CD4-positive, alpha-beta T cell treated with Interleukin-6 for 4 hours (primary cell): ENCODE data around the gene MRPL36.
"Not testable (repeated sequence)": the region's sequence is repeated elsewhere in the genome, so short reads cannot be mapped to it uniquely, and the experiment has no call there.

Source experiments
- DNase-seq: peaks from one replicate; pipeline ENCODE4 v3.0.0-alpha.2; 2020; ENCODE audit warnings: mixed read lengths

Gene MRPL36

GRCh38 chr5:1814183-1815020 lies 14.8 kb upstream of the MRPL36 start:
- DNase-seq, result no peak

DNA sequence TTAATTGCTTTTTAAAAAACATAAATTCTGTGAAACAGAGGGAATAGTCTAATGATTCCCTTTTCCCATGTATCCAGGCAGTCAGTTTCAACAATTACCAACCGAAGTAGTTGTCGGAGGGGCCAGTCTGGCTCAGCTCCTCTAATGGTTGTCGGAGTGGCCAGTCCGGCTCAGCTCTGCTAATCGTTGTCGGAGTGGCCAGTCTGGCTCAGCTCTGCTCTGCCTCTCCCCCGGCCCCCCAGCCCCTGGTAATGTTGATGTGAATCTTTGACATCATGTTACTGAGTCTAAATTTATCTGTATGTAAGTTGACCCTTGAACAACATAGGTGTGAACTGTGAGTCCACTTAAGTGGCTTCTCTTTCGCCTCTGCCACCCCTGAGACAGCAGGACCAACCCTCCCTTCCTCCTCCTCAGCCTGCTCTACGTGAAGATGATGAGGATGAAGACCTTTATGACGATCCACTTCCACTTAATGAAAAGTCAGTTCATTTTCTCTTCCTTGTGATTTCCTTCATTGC lies 11.0 kb upstream of the MRPL36 start:
- no peak for DNase-seq

GRCh38 chr5:1809416-1810035 lies 9.9 kb upstream of the MRPL36 start:
- no peak for DNase-seq

DNA sequence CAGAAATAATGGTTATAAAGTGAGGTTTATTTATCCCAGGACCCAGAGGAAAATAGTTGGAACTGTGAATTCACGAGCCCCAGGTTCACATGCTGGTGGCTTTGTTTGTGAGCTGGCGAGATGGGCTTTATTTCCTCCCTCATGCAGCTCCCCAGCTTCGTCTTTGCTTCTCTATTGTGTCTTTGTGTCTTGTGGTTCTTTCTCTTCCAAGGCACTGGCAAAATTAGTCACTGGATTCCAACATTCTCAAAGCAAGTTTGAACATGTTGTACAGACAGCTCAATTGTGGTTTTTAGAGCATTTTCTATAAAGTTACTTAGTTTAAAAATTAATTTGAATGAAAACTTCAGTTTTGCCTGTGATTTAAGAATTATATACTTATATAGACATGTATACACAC lies 8.8 kb upstream of the MRPL36 start:
- no peak for DNase-seq

DNA sequence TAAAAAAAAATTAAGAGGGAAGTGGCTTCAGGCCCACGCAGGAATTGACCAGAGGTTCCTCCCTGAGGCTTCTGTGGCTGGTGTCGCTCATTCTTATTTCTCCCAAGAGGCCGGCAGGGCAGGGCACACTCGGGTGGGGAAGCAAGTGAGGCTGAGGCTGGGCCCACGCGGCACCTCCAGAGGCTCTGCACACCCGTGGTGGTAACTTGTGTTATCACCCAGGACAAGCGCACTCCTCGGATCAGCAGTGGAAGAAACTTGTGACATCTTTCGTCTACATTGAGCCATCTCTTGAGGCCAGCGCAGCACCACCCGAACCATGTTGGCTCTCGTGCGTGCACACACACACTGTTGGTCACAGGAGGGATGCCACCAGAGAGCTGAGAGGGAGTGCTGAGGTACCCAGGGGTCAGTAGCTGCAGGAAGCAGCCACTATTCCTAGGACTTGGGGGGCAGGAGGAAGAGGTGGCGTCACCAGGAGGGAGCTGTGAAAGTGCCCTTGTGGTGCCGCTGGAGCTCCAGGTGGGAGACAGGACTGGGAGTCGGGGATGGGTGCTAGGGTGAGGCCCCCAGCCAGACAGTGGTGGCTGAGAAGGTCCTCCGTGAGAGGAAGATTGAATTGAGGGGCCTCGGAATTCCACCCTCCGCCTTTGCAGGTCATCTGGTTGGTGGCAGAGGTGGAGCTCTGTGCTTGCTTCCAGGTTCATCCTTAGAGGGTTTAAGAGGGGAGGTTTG lies 8.0 kb upstream of the MRPL36 start:
- no peak for DNase-seq

- DNase-seq, result no peak
Measured at GRCh38 chr5:1806974-1807373, 7.3 kb upstream of the MRPL36 start.

DNA sequence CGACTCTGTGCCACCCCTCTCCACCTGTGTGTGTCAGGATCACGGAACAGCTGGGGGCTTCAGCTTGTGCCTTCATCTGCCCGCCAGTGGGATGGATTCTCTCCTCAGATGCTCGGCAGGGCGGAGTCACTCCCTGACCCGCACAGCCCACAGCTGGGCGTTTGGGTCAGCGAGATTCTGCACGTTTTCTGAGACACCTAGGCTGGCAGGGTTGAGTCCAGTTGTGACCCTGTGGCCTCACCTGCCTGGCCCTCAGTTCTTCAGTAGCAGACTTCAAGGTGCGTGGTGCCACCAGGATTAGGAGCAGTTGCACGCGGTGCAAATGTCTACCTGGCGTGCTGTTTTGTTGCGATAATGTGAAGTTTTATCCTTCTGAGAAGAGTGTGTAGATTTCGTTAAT lies 6.6 kb upstream of the MRPL36 start:
- no peak for DNase-seq

DNA sequence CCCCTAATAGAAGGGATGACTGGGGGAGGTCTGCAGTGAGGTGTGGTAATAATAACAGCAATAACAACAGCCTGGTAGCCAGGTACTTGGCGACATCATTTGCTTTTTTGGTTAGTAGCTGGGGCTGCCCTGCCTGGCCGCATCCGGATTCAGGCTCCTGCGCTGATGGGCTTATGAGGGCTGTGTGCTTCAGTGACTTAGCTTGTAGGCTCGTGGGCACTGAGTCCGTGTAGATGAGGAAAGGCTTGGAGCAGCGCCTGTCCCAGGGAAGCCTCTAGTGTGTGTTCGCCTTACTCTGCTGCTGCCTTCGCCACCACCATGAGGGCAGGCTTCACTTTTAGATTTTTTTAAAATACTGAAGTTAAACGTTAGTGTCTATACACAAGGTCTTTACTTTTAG lies 6.1 kb upstream of the MRPL36 start:
- DNase-seq, result no peak

- DNase-seq, result no peak
Measured at GRCh38 chr5:1805326-1805725, 5.7 kb upstream of the MRPL36 start.

DNA sequence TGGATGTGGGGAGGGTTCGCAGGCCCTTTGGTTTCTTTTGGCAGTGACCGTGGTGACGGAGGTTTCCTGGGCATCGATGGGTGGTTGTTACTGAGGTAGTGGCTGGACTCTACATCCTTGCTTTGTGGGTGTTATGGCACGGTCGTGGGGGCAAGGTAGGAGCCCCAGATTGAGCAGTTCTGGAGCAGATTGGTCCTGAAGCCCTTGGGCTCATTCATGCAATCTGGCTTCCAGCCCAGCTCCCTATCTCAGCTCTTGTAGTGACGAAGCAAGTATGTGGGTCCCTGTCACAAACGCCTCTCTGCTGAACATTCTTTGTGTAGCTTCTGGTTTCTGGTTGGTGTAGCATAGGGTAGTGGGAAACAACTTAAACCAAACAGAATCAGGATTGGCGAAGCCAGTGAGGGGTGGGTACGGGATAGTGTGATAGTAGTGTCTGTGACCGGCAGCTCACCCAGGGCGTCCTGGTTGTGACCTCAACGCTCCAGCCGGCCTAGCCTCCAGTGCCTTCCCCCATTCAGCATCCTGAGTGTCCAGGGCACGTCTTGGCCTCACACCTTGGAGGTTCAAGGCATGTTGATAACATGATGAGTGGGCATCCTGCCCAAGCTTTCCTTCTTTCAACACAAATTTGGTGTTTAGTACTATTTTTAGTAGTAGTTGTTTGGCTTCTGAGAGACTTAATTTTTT lies 4.5 kb upstream of the MRPL36 start:
- no peak for DNase-seq

DNA sequence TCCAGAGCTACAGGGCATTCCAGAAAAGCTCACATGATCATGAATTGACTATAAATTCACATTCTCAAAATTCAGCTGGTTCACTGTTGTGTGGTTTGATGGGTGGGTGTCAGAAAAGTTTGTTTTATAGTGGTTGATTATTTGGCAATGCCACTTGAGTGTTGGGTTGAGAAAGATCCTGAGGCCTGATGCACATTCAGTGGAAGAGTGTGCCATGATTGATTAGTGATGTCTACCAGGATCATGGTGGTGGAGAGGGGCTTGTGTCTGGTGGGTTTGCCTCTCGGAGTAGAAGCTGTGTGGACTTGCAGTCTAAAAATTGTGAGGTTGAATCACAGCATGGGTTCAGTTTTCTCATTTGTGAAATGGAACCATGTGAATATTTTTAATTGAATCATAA lies 3.6 kb upstream of the MRPL36 start:
- no peak for DNase-seq

DNA sequence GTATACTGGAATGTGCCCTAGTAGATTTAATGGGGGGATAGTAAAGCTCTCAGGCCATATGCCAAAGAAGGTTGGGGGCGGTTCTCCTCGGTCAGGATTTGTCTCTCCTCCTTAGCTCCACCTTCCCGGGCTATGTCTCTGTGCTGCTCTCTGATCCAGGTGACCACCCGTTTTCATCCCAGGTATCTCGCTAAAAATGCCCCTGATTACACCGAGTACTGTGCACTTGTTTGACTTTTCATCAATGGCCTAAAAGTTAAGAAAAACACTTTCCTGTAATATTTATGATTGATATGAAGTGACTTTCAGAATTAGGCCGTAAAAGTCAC lies 2.3 kb upstream of the MRPL36 start:
- DNase-seq, result no peak

- peak; percentile 83 for DNase-seq
Measured at GRCh38 chr5:1801222-1801966, 1.8 kb upstream of the MRPL36 start, which contains the start of gene NDUFS6. Gene NDUFS6 (plus strand): TSS chr5:1801407. CDS start chr5:1801418, 11 bp downstream.

DNA sequence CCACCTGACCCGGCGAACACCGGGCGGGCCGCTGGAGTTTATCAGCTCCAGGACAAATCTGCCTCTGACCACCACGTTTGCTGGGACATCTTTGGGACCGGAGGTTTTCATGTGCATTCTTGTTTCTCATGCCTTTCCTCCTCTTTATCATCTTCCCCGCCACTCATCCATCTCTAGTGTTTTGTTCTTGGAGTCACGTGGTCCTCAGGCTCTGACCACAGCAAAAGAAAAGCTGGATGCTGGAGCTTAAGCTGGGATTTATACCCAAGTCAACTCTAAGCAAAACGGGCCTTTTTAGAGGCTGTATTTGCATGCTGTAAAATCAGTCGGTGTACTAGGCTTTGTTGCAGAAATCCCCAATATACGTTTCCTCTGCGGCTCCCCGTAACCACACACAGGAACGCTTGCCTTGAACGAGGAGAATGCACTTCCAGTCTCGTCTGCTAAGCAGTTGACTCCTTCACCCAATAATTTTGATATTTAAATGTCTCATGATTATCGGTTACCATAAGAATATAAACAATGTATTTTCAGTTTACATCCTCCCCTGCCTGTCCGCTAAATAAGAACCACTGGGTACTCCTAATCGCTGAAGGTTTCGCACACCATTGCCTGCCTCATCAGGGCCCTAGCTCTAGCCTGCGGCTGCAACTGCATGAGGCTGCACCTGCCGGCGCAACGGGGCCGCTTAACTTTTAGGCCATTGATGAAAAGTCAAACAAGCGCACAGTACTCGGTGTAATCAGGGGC lies 1.0 kb upstream of the MRPL36 start:
- no peak for DNase-seq

DNA sequence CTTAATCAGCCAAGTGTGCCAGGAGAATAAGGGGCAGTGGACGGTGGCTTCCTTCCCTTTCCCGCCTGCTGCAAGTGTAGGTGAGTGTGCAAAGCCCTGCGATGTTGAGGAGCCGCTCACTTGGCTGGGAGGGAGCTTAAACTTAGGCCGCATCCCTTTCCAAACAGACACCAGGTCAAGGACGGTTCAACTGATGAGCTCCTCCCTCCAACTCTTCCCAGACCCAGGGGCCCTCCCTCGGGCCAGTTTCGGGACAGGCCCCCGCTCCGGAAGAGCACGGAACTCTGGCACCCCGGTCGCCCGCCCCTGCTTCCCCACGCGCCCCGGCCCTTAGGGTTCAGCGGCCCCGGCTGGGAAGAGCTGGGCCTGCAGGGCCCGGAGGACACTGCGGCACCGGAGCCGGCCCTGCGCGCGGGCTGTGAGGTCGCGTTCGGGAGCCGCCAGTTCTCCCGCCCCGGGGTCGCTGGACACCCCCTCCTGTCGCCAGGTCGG lies 481 bp downstream of the MRPL36 start:
- DNase-seq, result peak; percentile 29

DNA sequence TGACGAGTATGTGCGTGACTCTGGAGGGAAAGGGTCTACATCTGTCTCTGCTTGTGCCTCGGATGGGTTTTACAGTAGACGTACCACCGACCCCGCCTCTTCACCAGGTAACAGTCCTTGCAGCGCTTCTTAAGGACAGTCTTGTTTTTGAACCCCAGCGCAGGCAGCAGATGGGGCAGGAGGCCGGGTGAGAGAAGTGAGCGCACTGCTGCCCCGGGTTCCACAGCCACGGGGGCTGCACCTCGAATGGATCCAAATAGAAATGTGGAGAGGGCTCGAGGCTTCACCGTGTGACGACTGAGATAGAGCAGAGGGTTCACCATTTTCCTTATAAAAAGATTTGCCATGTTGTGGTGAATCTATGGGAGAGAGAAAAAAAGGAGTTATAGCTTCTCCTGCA lies 1.0 kb downstream of the MRPL36 start:
- DNase-seq, result not testable (repeated sequence)

DNA sequence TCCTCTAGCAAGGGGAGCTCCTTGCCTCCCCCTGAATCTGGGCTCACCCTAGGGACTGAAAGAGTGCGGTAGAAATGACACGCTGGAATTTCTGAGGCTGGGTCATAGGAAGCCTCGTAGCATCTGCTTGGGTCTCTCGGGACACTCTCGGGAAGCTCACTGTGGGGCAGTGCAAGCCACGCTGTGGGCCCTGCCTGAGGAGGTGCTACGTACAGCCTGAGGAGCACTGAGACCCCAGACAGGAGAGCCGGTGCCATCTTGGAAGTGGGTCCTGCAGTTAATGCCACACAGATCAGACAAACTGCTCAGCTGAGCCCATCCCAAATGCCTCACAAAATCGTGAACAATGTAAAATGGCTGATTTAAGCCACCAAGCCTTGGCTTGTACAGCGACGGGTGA lies 1.8 kb downstream of the MRPL36 start:
- no peak for DNase-seq

- DNase-seq, result no peak
Measured at GRCh38 chr5:1797103-1797800, 2.4 kb downstream of the MRPL36 start.

DNA sequence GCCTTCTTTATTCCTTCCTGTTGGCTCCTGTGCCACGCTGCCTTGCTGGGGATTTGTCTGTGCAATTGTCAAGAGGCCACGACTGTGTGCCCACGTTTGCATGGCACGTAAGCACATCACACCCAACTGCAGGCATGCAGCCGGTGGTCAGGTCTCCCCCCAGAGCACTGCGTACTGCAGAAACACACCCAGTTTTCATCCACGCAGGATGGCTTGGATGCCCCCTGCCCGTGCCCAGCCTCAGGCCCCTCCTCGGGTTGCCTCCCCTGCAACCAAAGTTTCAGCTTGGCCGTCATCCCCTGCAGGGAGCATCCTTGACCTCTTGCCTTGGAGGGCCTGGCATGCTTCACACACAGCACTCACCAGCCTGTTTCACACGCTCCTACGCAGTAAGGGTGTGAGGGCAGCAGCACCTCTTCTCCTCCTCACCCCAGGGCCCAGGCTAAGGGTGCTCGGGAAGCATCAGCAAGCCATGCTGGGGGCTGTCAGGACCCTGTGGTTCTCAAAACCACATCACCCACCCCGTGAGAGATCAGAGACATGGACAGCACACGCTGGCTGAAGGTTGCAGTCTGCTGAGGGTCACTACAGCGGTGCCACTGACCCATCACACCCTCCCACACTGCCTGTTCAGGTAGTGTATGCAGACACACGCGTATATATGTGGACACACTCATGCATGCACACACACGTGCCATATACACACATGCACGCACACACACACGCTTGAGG lies 3.1 kb downstream of the MRPL36 start:
- DNase-seq, result no peak

DNA sequence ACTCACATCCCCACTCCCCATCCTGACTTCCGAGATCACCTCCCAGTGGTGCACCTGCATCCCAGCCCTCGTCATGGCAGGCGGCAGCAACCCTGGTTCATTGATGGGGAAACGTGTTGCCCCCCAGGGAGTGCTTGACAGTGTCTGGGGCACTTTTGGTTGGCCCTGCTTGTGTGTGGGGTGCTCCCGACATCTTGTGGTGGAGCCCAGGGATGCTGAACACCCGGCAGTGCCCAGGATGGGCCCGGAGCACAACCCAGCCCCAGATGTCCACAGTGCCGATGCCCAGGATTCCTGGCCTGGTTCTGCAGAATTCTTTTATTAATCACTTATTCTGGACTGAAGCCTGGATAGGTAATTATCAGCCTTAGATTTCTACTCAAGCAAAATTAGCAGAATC lies 3.7 kb downstream of the MRPL36 start:
- no peak for DNase-seq
